AG09309 (cell line): Measurements from ENCODE around the gene CMSS1.

Experiments
- DNase-seq: peaks from one replicate; pipeline ENCODE4 v3.0.0-alpha.2; 2010; ENCODE audit warnings: low read depth
- H3K4me3 ChIP-seq: 2 replicates; pipeline ENCODE4 v1.5.1; 2011; ENCODE audit warnings: mild to moderate bottlenecking, low read depth, low read length, moderate library complexity; ENCODE audit not compliant: control insufficient read depth
- TF ChIP-seq, protein P1 (sequence below): IDR thresholded peaks from 2 replicates; pipeline ENCODE4 v1.5.1; 2011; ENCODE audit warnings: mild to moderate bottlenecking, low read depth, low read length, inconsistent platforms; ENCODE audit not compliant: insufficient read depth, control insufficient read depth; ENCODE audit errors: missing control alignments

The CMSS1 gene

DNA sequence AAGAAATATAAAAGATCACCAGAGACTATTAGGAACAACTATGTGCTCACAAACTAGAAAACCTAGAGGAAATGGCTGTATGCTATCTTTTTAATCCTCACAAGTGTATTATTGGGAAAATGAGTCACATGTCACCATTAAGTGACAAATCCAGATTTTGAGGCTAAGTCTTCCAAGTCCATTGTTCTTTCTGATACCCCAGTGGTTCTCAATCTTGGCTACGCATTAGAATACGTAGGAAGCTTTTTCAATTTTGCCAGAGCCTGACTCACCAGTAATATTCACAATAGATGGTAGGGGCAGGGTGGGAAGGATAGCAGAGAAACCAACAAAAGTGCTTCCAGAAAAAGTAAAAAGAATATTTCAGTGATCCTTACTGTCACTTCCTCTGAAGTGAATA is 179.6 kb downstream of the CMSS1 start:
- H3K4me3 ChIP-seq, result no peak overlapping the region
- no peak for DNase-seq
- TF ChIP-seq, protein P1, sequence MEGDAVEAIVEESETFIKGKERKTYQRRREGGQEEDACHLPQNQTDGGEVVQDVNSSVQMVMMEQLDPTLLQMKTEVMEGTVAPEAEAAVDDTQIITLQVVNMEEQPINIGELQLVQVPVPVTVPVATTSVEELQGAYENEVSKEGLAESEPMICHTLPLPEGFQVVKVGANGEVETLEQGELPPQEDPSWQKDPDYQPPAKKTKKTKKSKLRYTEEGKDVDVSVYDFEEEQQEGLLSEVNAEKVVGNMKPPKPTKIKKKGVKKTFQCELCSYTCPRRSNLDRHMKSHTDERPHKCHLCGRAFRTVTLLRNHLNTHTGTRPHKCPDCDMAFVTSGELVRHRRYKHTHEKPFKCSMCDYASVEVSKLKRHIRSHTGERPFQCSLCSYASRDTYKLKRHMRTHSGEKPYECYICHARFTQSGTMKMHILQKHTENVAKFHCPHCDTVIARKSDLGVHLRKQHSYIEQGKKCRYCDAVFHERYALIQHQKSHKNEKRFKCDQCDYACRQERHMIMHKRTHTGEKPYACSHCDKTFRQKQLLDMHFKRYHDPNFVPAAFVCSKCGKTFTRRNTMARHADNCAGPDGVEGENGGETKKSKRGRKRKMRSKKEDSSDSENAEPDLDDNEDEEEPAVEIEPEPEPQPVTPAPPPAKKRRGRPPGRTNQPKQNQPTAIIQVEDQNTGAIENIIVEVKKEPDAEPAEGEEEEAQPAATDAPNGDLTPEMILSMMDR, result no peak

DNA sequence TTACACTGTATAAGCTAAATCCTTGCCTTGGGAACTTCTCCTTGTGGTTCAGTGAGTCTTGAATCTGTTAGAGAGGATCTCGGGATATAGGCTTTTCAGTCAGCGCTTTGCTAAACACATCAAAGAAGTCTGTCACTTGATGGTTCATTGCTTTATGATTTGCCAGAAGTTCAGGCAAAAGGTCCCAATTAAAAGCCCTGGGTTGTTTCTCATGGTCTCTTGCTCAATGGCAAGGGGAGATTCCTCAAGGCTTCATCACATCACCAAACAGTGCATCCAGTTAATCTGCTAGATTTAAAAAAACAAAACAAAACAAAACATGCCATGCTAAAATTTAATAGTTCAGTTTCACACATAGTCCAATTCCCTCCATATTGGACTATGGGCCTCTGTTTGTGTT is 181.9 kb downstream of the CMSS1 start:
- peak; percentile 55 for DNase-seq
- no peak overlapping the region for H3K4me3 ChIP-seq
- TF ChIP-seq, protein P1, result no peak

DNA sequence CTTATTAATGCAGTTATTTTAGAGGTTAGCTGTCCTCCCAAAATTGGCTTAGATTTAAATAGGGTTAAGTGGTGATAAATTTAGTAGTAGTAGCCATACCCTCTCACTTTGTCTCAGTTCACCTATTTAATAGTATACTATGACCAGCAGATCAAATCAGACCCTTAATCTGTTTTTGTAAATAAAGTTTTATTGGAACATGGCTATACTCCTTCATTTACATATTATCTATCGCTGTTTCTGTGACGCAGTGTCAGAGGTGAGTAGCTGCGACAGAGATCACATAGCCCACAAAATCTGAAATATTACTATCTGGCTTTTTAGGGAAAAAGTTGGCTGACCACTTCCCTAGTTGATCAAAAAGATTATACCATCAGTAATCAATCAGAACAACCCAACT is 183.4 kb downstream of the CMSS1 start:
- no peak for DNase-seq
- TF ChIP-seq, protein P1, result no peak
- no peak overlapping the region for H3K4me3 ChIP-seq

DNA sequence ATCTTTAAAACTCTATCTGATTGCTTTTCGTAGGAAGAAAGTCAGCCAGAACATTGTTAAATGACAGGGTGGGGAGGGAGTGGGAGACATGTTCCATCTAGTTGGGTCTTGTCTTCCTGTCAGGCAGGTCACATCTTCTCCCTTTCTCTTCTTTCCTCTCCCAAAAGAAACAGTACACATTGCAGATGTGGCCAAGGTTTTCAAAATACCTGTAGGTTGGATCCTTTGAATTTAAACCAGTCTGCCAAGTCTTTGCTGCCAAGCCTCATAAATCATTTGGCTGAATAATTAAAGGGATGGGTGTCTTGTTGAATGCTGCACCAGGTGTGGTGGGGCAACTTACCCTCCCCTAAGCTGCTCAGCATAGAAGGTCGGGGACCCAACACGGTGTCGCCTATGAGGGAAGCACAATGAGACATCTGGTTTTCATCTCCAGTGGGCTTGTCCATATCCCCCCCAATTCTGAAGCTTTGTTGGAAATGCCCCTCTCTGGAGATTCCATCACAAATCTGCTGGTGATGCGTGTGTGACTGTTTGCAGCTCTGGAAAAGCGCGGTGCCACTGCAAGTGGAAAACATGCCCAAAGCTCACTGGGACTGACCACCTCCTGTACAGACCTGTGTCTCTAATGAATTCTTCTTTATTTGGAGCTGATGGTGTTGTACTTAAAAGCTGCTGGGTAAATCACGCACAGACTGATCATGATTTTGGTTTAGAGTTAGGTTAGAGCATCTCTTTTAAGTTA is 184.0 kb downstream of the CMSS1 start:
- H3K4me3 ChIP-seq, result no peak overlapping the region
- no peak for DNase-seq
- TF ChIP-seq, protein P1, result no peak

DNA sequence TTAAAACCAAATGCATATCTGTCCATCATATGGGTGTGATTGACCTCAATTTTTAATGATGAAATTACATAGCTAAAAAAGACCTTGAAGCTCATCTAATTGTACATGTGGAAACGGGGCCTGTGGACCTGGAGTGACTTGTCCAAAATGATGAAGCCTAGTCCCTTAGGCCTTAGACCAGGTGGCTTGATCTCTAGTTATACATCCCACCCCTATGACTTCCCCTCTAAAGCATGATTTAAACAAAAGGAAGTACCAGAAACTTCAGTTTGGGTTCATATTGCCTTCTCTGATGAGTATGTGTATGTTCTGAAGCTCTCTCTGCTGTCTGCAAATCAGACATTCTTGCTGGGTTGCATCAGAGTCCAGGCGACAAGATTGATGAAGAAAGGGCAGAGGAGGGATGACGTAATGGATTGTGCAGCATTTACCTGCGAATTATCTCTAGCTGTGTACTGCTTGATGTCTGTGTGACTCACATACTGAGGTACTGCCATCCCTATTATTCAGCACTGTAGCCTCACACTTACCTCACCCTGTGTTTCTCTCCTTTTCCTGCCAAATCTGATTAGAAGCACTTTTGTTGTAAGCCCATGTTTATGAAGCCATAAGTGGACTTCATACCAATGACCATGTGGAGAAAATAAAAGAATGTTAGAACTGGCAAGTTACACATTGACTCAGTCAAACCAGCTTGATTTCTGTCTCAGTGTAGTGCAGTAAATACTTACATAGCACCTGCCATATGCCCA is 185.1 kb downstream of the CMSS1 start:
- TF ChIP-seq, protein P1, result no peak
- no peak overlapping the region for H3K4me3 ChIP-seq
- peak; percentile 80 for DNase-seq

DNA sequence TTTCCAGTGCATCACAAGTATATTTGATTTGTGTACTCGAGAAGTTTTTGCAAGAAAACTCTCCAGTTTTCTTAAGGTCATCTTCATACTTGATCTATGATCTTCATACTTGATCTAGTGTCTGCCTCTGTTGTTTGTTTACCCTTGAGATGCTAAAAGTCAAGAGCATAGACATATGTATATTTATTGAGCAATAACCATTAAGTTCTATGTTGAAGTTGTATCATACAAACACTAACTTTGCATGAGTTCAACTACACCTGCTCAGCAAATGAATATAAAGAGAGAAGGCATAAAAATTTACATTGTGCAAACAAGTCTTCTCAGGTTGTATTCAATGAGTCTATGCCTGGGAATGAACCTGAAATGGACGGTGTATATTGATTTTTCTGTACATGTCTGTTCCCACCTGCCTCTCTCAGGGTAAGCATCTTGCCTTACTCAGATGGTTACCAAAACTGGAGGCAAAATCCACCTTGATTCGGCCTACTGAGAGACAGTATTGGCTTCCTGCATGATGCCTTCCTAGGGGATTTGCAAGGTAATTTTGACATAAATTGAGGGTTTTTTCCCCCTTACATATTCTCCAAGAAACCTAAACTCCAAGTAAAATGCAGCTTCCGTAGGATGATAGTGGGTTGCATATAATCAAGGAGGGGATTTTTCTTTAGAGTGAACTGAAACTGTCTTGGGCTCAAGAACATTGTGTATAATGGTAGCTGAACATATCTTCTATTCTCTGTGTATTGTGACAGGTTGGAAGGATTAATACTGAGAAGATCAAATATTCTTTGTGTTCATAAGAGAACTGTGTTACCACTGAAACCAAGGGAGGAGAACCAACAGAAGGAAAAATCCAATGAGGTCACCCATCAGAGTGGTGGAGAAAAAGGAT is 186.2 kb downstream of the CMSS1 start:
- no peak for DNase-seq
- no peak overlapping the region for H3K4me3 ChIP-seq
- TF ChIP-seq, protein P1, result no peak
